Upper lobe of left lung (tissue), 6 donors: ENCODE results near the gene MARCKS. TPM values are rescaled to one million over a fixed set of nuclear protein-coding genes. Genes with fewer than 3 reads are reported as not detected.

ENCODE experiments used
- ATAC-seq, 2 donors: fragments of 200-7000 bp; cut with Tn5 transposase; one replicate each; pipeline ENCODE4 v1.9.1; 2022; ENCODE audit warnings: mild to moderate bottlenecking in 2 of 2, moderate library complexity in 2 of 2; ENCODE audit not compliant: low FRiP score in 2 of 2
- DNase-seq, 2 donors: peaks; one replicate each; pipeline ENCODE4 v3.0.0-alpha.2; 2019 to 2020
- H3K27ac ChIP-seq, 4 donors: fragments of 200-600 bp; sonication (generic); one replicate each; pipeline ENCODE4 v1.5.1; 2016 to 2019
- H3K27me3 ChIP-seq, 4 donors: fragments of 200-600 bp; sonication (generic); one replicate each; pipeline ENCODE4 v1.5.1; 2017 to 2019
- H3K36me3 ChIP-seq, 4 donors: fragments of 200-600 bp; sonication (generic); one replicate each; pipeline ENCODE4 v1.5.1; 2016 to 2019
- H3K4me1 ChIP-seq, 4 donors: fragments of 200-600 bp; sonication (generic); one replicate each; pipeline ENCODE4 v1.5.1; 2018 to 2019
- H3K4me3 ChIP-seq, 4 donors: fragments of 200-600 bp; sonication (generic); one replicate each; pipeline ENCODE4 v1.5.1; 2017 to 2019; ENCODE audit warnings: mild to moderate bottlenecking in 2 of 4, moderate library complexity in 1 of 4
- H3K9me3 ChIP-seq, 4 donors: fragments of 200-600 bp; sonication (generic); one replicate each; pipeline ENCODE4 v1.5.1; 2018 to 2019
- EP300 ChIP-seq, 4 donors: sonication (generic); formaldehyde crosslinking; IDR thresholded peaks; one replicate each; pipeline ENCODE4 v1.5.1; 2017; ENCODE audit warnings: antibody characterized with exemption in 4 of 4, control low read depth in 2 of 4
- POLR2A ChIP-seq, 4 donors: fragments of 450-650 bp; IDR thresholded peaks; one replicate each; pipeline ENCODE4 v1.5.1; 2016 to 2017; ENCODE audit warnings: antibody characterized with exemption in 4 of 4, mild to moderate bottlenecking in 2 of 4
- POLR2AphosphoS5 ChIP-seq, 2 donors: sonication (generic); formaldehyde crosslinking; IDR thresholded peaks; one replicate each; pipeline ENCODE4 v1.5.1; 2017; ENCODE audit warnings: antibody characterized with exemption in 2 of 2
- WGBS, 2 donors: methylation state at CpG; one replicate each; pipeline ENCODE4 v1.1.5; 2017 to 2018; 5-methylcytosine and 5-hydroxymethylcytosine counted together
- total RNA-seq, 6 donors: library from RNA; depleted of rRNA in 4 of 6; stranded (reverse); fragments of >200 nt in 4 of 6; gene quantifications; one replicate each; pipeline versions ENCODE4 v1.1.0 to v1.2.1, GENCODE V29; 2016 to 2021
- TF ChIP-seq, protein P1 (sequence below), 6 experiments: fragments of 450-650 bp in 4 of 6; fragments of 200-600 bp in 2 of 6; sonication (generic) in 2 of 6; IDR thresholded peaks; one replicate each; pipeline ENCODE4 v1.5.1; 2016 to 2019; ENCODE audit warnings: antibody characterized with exemption in 6 of 6
- donor health status: DM: no; HTN: no; CAD: no; lungs with moderate emphysema.
- donor health status: DM: no; HTN: yes; CAD: no; lungs with severe emphysema.

MARCKS gene
- total RNA-seq, 6 donors from 2014 or later: 26.3 to 85.8 (median 42.2) TPM

GRCh38 chr6:113837170-113837569 is 20.0 kb upstream of the MARCKS start:
- DNase-seq (no peak), ATAC-seq (no peak)
- Histone ChIP-seq H3K4me1 (no peaks in the 10 kb centered on the region), H3K36me3 (no peaks in the 10 kb centered on the region), H3K9me3 (no peaks in the 10 kb centered on the region), H3K4me3 (no peak overlapping the region), H3K27ac (no peak overlapping the region), H3K27me3 (no peaks in the 10 kb centered on the region)
- TF ChIP-seq POLR2A (IDR thresholded peaks at IDR 0.05) (no peak), POLR2AphosphoS5 (IDR thresholded peaks at IDR 0.05) (no peak), EP300 (IDR thresholded peaks at IDR 0.05) (no peak)
- TF ChIP-seq, protein P1, sequence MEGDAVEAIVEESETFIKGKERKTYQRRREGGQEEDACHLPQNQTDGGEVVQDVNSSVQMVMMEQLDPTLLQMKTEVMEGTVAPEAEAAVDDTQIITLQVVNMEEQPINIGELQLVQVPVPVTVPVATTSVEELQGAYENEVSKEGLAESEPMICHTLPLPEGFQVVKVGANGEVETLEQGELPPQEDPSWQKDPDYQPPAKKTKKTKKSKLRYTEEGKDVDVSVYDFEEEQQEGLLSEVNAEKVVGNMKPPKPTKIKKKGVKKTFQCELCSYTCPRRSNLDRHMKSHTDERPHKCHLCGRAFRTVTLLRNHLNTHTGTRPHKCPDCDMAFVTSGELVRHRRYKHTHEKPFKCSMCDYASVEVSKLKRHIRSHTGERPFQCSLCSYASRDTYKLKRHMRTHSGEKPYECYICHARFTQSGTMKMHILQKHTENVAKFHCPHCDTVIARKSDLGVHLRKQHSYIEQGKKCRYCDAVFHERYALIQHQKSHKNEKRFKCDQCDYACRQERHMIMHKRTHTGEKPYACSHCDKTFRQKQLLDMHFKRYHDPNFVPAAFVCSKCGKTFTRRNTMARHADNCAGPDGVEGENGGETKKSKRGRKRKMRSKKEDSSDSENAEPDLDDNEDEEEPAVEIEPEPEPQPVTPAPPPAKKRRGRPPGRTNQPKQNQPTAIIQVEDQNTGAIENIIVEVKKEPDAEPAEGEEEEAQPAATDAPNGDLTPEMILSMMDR (IDR thresholded peaks at IDR 0.05): no peak
- 80% methylated on average over 2 of the region's 2 CpGs for WGBS, 2 donors

DNA sequence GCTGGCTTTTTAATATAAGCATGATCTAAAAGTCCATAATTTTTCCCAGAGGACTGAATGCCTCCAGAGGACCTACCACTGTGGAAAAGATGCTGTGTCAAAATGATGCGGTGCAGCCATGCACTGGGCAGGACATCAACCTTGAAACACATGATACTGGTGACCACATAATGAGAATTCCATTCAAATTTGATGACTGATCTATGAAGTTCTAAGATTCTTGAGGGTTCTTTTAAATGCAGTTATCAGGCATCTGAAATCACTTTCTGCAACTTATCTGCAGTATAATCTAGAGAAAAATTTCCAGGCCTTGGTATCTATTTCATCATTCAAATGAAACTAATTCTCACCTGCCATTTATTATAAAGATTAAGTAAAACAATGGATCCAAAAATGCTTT is 15.0 kb upstream of the MARCKS start:
- no peaks in the 10 kb centered on the region for H3K27me3 ChIP-seq
- H3K4me3 ChIP-seq: no peak overlapping the region
- H3K36me3 ChIP-seq: no peaks in the 10 kb centered on the region
- TF ChIP-seq EP300 (IDR thresholded peaks at IDR 0.05) (no peak), POLR2A (IDR thresholded peaks at IDR 0.05) (no peak), POLR2AphosphoS5 (IDR thresholded peaks at IDR 0.05) (no peak)
- TF ChIP-seq, protein P1 (IDR thresholded peaks at IDR 0.05): no peak
- no peak overlapping the region for H3K27ac ChIP-seq
- WGBS, 2 donors: 0 to 56% methylated on average over 1 of the region's 1 CpG
- H3K4me1 ChIP-seq: no peaks in the 10 kb centered on the region
- no peak for ATAC-seq
- no peaks in the 10 kb centered on the region for H3K9me3 ChIP-seq
- no peak for DNase-seq

DNA sequence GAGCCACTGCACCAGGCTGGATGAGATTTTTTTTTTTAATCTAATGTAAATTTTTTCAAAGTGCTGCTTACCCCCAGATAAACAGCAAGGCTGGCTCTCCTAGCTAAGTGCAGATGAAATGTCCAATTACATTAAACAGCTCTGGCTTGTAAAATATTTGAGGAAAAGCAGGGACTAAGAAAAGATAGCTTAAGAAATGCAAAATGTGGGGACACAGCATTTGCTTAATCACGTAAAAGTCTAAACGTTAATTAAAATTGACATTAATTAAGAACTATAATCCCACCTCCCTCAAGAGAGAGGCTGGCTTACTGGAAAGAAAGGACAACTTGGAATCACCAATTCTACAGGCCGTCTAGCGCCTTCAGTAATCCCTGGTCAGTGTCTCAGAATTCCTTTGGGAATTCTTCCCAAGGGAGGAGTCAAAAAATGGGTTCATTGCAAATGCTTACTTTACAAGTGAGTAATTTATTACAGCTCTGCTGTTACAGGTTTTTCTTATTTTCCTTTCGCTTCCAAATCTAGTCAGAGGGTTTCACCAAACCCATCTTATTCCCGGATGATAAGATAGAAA is 13.6 kb upstream of the MARCKS start:
- TF ChIP-seq EP300 (IDR thresholded peaks at IDR 0.05): no peak
- TF ChIP-seq, protein P1 (IDR thresholded peaks at IDR 0.05): no peak
- no peak for TF ChIP-seq POLR2AphosphoS5 (IDR thresholded peaks at IDR 0.05)
- no peaks in the 10 kb centered on the region for H3K27me3 ChIP-seq
- DNase-seq: no peak
- no peak overlapping the region for H3K27ac ChIP-seq
- no peaks in the 10 kb centered on the region for H3K9me3 ChIP-seq
- ATAC-seq: no peak
- H3K4me1 ChIP-seq: no peaks in the 10 kb centered on the region
- no peaks in the 10 kb centered on the region for H3K36me3 ChIP-seq
- 96 to 97% methylated on average over 6 of the region's 6 CpGs for WGBS, 2 donors
- H3K4me3 ChIP-seq: no peak overlapping the region

DNA sequence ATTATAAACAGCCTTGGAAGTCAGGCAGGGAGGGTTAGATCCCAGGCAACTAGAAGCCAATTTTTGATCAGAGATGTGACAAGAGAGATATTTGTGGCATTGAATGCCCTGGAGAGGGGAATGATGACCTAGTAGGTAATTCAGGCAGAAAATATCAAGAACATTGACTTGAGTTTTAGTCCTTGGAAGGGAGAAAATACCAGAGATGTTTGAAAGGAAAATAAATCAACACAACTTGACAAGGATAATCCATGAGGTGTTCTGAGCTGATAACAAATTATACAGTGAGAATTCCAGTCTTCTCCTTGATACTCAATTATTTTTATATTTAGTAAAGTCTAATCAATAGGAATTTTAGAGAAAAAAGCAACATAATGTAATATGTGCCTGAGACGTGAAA is 10.6 kb upstream of the MARCKS start:
- no peak for ATAC-seq
- WGBS, 2 donors: 83 to 95% methylated on average over 1 of the region's 1 CpG
- H3K27me3 ChIP-seq: no peaks in the 10 kb centered on the region
- no peak overlapping the region for H3K27ac ChIP-seq
- TF ChIP-seq, protein P1 (IDR thresholded peaks at IDR 0.05): no peak
- TF ChIP-seq POLR2A (IDR thresholded peaks at IDR 0.05): no peak
- TF ChIP-seq POLR2AphosphoS5 (IDR thresholded peaks at IDR 0.05): no peak
- TF ChIP-seq EP300 (IDR thresholded peaks at IDR 0.05): no peak
- H3K9me3 ChIP-seq: no peaks in the 10 kb centered on the region
- no peaks in the 10 kb centered on the region for H3K4me1 ChIP-seq
- no peak overlapping the region for H3K4me3 ChIP-seq
- no peaks in the 10 kb centered on the region for H3K36me3 ChIP-seq
- DNase-seq: no peak

DNA sequence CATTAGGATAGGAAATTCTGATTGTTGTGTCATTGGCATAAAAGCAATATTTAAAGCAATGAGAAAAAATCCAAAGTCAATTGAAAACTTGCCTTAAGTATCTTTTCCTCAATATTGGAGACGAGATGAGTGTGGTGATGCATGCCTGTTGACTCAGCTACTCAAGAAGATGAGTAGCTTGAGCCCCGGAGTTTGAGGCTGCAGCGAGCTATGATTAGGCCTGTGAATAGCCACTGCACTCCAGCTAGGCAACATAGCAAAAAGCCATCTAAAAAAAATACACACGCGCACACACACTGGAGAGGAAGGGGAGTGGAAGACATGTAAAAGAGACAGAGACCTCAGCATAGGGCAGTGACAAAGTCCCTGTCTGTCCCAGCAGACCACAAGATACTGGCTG is 9.7 kb upstream of the MARCKS start:
- Histone ChIP-seq H3K9me3 (no peaks in the 10 kb centered on the region), H3K4me3 (no peak overlapping the region), H3K36me3 (no peaks in the 10 kb centered on the region), H3K27ac (no peak overlapping the region), H3K27me3 (no peaks in the 10 kb centered on the region), H3K4me1 (no peaks in the 10 kb centered on the region)
- no peak for TF ChIP-seq POLR2A (IDR thresholded peaks at IDR 0.05)
- TF ChIP-seq, protein P1 (IDR thresholded peaks at IDR 0.05): no peak
- no peak for TF ChIP-seq POLR2AphosphoS5 (IDR thresholded peaks at IDR 0.05)
- no peak for TF ChIP-seq EP300 (IDR thresholded peaks at IDR 0.05)
- DNase-seq (no peak), ATAC-seq (no peak)
- WGBS, 2 donors: 88 to 89% methylated on average over 5 of the region's 5 CpGs
